Omental fat pad (tissue), 4 donors: ENCODE measurements around the gene INPP4A. TPM values are rescaled to one million over a fixed set of nuclear protein-coding genes. Genes with fewer than 3 reads are reported as not detected.

Experiments
- ATAC-seq: fragments of 150-250 bp; one replicate; pipeline ENCODE4 v1.9.1; 2016; ENCODE audit warnings: mild to moderate bottlenecking, moderate library complexity; ENCODE audit not compliant: low FRiP score
- DNase-seq: peaks from one replicate; pipeline ENCODE4 v3.0.0-alpha.2; 2019; ENCODE audit warnings: low spot score
- CTCF ChIP-seq, 3 donors: fragments of 450-650 bp; IDR thresholded peaks; one replicate each; pipeline ENCODE4 v1.5.1; 2016 to 2017; ENCODE audit warnings: antibody characterized with exemption in 3 of 3, mild to moderate bottlenecking in 3 of 3, moderate library complexity in 2 of 3
- total RNA-seq, 4 donors: library from RNA; depleted of rRNA; stranded (reverse); fragments of >200 nt; gene quantifications; one replicate each; pipeline ENCODE4 v1.1.0, GENCODE V29; 2016

INPP4A gene
- total RNA-seq, 4 donors from 2014 or later, result 19.6 to 32.2 (median 28.0) TPM

GRCh38 chr2:98465456-98466226 lies 21.0 kb downstream of the INPP4A start:
- TF ChIP-seq CTCF (IDR thresholded peaks at IDR 0.05), result no peak
- DNase-seq (no peak), ATAC-seq (no peak)

- ATAC-seq (no peak), DNase-seq (no peak)
- no peak for TF ChIP-seq CTCF (IDR thresholded peaks at IDR 0.05)
Observed at GRCh38 chr2:98467082-98467536, 22.5 kb downstream of the INPP4A start.

GRCh38 chr2:98467652-98468051 lies 23.0 kb downstream of the INPP4A start:
- DNase-seq, result no peak
- no peak for TF ChIP-seq CTCF (IDR thresholded peaks at IDR 0.05)
- ATAC-seq, result no peak

GRCh38 chr2:98468621-98469236 lies 24.1 kb downstream of the INPP4A start:
- DNase-seq (no peak), ATAC-seq (no peak)
- TF ChIP-seq CTCF (IDR thresholded peaks at IDR 0.05), result no peak

GRCh38 chr2:98469862-98470544 lies 25.3 kb downstream of the INPP4A start:
- no peak for ATAC-seq
- no peak for DNase-seq
- no peak for TF ChIP-seq CTCF (IDR thresholded peaks at IDR 0.05)

- ATAC-seq (no peak), DNase-seq (no peak)
- TF ChIP-seq CTCF (IDR thresholded peaks at IDR 0.05), result no peak
Observed at GRCh38 chr2:98470851-98471255, 26.2 kb downstream of the INPP4A start.
